Measurements from ENCODE around the gene CSE1L.
A peak's percentile ranks its signal among the peaks of the same experiment; 100 is the strongest.
"Not testable (repeated sequence)": the region's sequence is repeated elsewhere in the genome, so short reads cannot be mapped to it uniquely, and the experiment has no call there.

Gene CSE1L

GRCh38 chr20:49046087-49046900 lies at the start of gene CSE1L:
TSS of gene CSE1L (plus strand) at chr20:49046312. CDS start at chr20:49058464, 12,152 bp downstream.
- peak; percentile 85 for DNase-seq

- DNase-seq, result no peak
These were observed 45.9 kb upstream of the CSE1L start for GRCh38 chr20:48999890-49000870.

GRCh38 chr20:49001741-49002140 lies 44.4 kb upstream of the CSE1L start:
- DNase-seq, result no peak

- DNase-seq, result no peak
These were observed 39.6 kb upstream of the CSE1L start for GRCh38 chr20:49006446-49006980.

- DNase-seq, result no peak
These were observed 36.0 kb upstream of the CSE1L start for GRCh38 chr20:49009899-49010631.

GRCh38 chr20:49024220-49024619 lies 21.9 kb upstream of the CSE1L start:
- no peak for DNase-seq

GRCh38 chr20:49028177-49028576 lies 17.9 kb upstream of the CSE1L start:
- DNase-seq, result not testable (repeated sequence)

- DNase-seq, result no peak
These were observed 17.4 kb upstream of the CSE1L start for GRCh38 chr20:49028684-49029083.

- DNase-seq, result no peak
These were observed 16.9 kb upstream of the CSE1L start for GRCh38 chr20:49029203-49029602.

GRCh38 chr20:49030954-49031619 lies 15.0 kb upstream of the CSE1L start:
- DNase-seq, result no peak

- no peak for DNase-seq
These were observed 13.7 kb upstream of the CSE1L start for GRCh38 chr20:49032455-49032854.

- DNase-seq, result no peak
These were observed 11.9 kb upstream of the CSE1L start for GRCh38 chr20:49034070-49034732.

GRCh38 chr20:49037962-49038387 lies 8.1 kb upstream of the CSE1L start:
- peak; percentile 92 for DNase-seq

- no peak for DNase-seq
These were observed 6.3 kb upstream of the CSE1L start for GRCh38 chr20:49039854-49040253.

GRCh38 chr20:49043000-49043399 lies 3.1 kb upstream of the CSE1L start:
- no peak for DNase-seq

- no peak for DNase-seq
These were observed 549 bp upstream of the CSE1L start for GRCh38 chr20:49045440-49046086.

GRCh38 chr20:49052334-49052733 lies 6.2 kb downstream of the CSE1L start:
- no peak for DNase-seq

GRCh38 chr20:49054056-49054643 lies 8.0 kb downstream of the CSE1L start:
- DNase-seq, result no peak

GRCh38 chr20:49063279-49063678 lies 17.2 kb downstream of the CSE1L start:
- no peak for DNase-seq

- DNase-seq, result no peak
These were observed 28.4 kb downstream of the CSE1L start for GRCh38 chr20:49074521-49074920.

- DNase-seq, result no peak
These were observed 32.2 kb downstream of the CSE1L start for GRCh38 chr20:49078310-49078709.

Measured in SIG-M5 (cell line).